B cell (primary cell): ENCODE data around the gene MMP21.

Experiments
- CTCF ChIP-seq: fragments of 200-600 bp; IDR thresholded peaks from one replicate; pipeline ENCODE4 v1.8.0; 2022; ENCODE audit warnings: antibody characterized with exemption, mild to moderate bottlenecking
- EZH2 ChIP-seq: IDR thresholded peaks from 2 replicates; pipeline ENCODE4 v1.6.1; 2012; ENCODE audit warnings: borderline replicate concordance, low read depth, mild to moderate bottlenecking, moderate library complexity, low read length; ENCODE audit not compliant: insufficient read depth, poor library complexity, severe bottlenecking

- no peak for TF ChIP-seq CTCF
- TF ChIP-seq EZH2, result no peak
These were observed 4.0 kb upstream of the MMP21 start for GRCh38 chr10:125779403-125780327.
